Activated CD4-positive, alpha-beta memory T cell treated with anti-CD3 and anti-CD28 coated beads for 36 hours (primary cell): ENCODE results near the gene IBA57. TPM values are rescaled to one million over a fixed set of nuclear protein-coding genes. Genes with fewer than 3 reads are reported as not detected.

ENCODE experiments used
- CTCF ChIA-PET: fragments of 350-600 bp; sonication (Branson Sonifier 250); formaldehyde crosslinking; loops from one replicate; lab custom pipeline; 2021; ENCODE audit warnings: antibody characterized with exemption, inconsistent platforms; lab: Charles Lee
- POLR2A ChIA-PET: fragments of 350-600 bp; sonication (Branson Sonifier 250); formaldehyde crosslinking; loops from one replicate; lab custom pipeline; 2021; ENCODE audit warnings: antibody characterized with exemption; lab: Charles Lee
- DNase-seq: peaks from one replicate; pipeline ENCODE4 v3.0.0-alpha.2; 2020
- H3K27ac Mint-ChIP-seq: one replicate; pipeline ENCODE4 v1.8.0; 2021; ENCODE audit warnings: mixed read lengths
- H3K27me3 Mint-ChIP-seq: one replicate; pipeline ENCODE4 v1.8.0; 2021; ENCODE audit warnings: mixed read lengths
- H3K36me3 Mint-ChIP-seq: one replicate; pipeline ENCODE4 v1.8.0; 2021; ENCODE audit warnings: mixed read lengths
- H3K4me1 Mint-ChIP-seq: one replicate; pipeline ENCODE4 v1.8.0; 2021; ENCODE audit warnings: low read depth, mixed read lengths
- H3K4me3 Mint-ChIP-seq: one replicate; pipeline ENCODE4 v1.8.0; 2021; ENCODE audit warnings: mild to moderate bottlenecking, mixed read lengths
- H3K9me3 Mint-ChIP-seq: one replicate; pipeline ENCODE4 v1.8.0; 2021; ENCODE audit warnings: mixed read lengths
- intact Hi-C: fragments of 100-400 bp; cut with micrococcal nuclease; formaldehyde crosslinking; loops from one replicate; pipeline ENCODE4 v1.15.1; 2023
- total RNA-seq, 2 experiments: library from RNA; stranded (reverse); gene quantifications; one replicate each; pipeline ENCODE4 v1.2.3, GENCODE V29; 2021

Gene IBA57
- total RNA-seq, 2 experiments from 2014 or later: 3.8 to 4.8 TPM

DNA sequence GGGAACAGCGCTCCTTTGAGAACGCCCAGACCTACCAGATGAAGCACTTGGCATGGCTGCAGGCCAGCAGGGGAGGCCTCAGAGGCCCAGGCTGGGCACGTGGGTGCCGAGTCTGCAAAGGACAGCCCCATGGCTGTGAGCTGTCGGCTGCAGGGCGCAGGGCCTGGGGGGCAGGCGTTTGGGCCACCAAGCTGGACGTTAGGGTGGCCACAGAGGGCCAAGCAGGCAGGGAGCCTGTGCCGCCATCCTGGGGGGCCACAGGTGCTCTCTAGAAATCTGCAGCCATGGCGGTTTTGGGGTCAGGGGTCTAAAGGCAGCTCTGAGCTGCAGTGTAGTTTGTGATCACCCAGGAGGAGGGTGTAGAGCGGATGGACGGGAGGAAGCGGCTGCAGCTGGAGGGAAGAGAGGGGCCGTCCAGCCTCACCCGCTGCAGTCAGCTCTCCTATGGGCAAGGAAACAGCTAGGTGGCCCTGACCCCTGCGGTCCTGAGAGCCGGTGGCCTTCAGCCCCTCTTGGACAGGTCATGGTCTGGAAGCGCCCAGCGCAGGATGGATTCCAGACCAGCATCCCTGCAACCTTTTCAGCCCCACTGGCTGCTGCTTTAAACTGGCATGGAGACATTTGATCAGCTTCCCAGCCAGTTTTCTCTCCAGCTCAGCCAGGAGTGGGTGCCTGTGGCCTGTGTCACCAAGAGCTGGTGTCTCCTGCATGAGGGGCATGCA, 11.0 kb downstream of the IBA57 start:
- ChIA-PET CTCF (interaction anchor here (0.6 kb wide), 1 partner anchor 8 kb away, joined by 3 read pairs; no protein-coding TSS in a partner anchor), POLR2A (no interaction called here)
- Mint-ChIP-seq H3K27me3 (no peaks in the 10 kb centered on the region), H3K9me3 (no peaks in the 10 kb centered on the region), H3K4me3 (no peak overlapping the region), H3K4me1 (peaks cover 2% of the 10 kb centered on the region), H3K27ac (no peak overlapping the region), H3K36me3 (no peaks in the 10 kb centered on the region)
- no peak for DNase-seq
- intact Hi-C loops: no loop called here

GRCh38 chr1:228177183-228177475, 11.5 kb downstream of the IBA57 start:
- Mint-ChIP-seq H3K4me1 (peaks cover 2% of the 10 kb centered on the region), H3K27me3 (no peaks in the 10 kb centered on the region), H3K36me3 (no peaks in the 10 kb centered on the region), H3K9me3 (no peaks in the 10 kb centered on the region), H3K27ac (no peak overlapping the region), H3K4me3 (no peak overlapping the region)
- intact Hi-C loops: no loop called here
- ChIA-PET CTCF (interaction anchor here (0.6 to 1.0 kb wide), 2 partner anchors 9 to 12 kb away, joined by 3 read pairs; no protein-coding TSS in a partner anchor), POLR2A (no interaction called here)
- DNase-seq: no peak

- POLR2A ChIA-PET: no interaction called here
- H3K27ac Mint-ChIP-seq: no peak overlapping the region
Measured at GRCh38 chr1:228177721-228178710, 12.4 kb downstream of the IBA57 start.

DNA sequence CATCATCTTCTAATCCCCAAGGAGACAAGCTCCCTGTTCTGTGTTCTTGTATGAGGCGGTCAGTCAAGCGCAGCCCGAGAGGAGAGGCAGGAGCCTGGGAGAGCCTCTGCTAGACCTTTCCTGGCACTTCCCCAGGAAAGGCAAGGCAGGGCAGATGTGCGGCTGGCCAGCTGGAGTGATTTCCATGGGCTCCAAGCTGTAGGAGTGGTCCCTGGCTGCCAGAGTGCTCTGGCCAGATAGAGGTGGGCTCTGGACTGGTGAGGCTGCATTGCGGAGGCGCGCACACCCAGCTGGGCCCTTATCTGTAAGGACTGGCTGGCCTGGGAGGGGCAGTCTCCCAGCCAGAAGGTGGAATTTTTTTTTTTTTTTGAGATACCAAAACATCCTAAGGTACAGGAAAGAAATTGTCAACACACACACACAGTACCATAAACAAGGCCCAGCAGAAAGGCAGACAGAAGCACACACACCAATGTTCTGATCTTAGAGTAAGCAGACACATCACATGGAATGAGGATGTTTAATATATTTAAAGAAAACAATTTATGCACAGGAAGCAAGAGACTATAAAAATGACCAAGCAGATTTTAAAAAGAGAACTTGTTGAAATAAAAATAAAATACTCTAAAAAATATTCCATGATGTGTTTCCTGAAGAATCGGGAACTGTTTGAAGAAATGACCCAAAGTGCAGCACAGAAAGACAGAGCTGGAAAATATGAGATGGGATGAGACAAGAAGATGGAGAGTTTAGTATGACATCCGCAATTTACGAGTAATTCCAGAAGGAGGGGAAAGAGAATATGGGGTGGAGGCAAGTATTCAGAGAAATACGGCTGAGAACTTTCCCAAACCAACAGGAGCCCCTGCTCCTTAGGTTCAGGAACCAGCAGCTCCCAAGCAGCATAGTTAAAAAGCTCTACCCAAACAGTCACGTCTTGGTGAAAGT, 13.4 kb downstream of the IBA57 start:
- CTCF ChIA-PET: no interaction called here
- no peak overlapping the region for H3K4me3 Mint-ChIP-seq
- H3K27me3 Mint-ChIP-seq: no peaks in the 10 kb centered on the region
- H3K4me1 Mint-ChIP-seq: no peaks in the 10 kb centered on the region
- no peaks in the 10 kb centered on the region for H3K9me3 Mint-ChIP-seq
- no peak overlapping the region for H3K27ac Mint-ChIP-seq
- POLR2A ChIA-PET: no interaction called here
- DNase-seq: no peak
- no peaks in the 10 kb centered on the region for H3K36me3 Mint-ChIP-seq
- intact Hi-C loops: no loop called here

More at GRCh38 chr1:228177721-228178710, 12.4 kb downstream of the IBA57 start:
- no peak for DNase-seq
- no peaks in the 10 kb centered on the region for H3K36me3 Mint-ChIP-seq
- intact Hi-C loops: no loop called here
- no peaks in the 10 kb centered on the region for H3K4me1 Mint-ChIP-seq
- no peaks in the 10 kb centered on the region for H3K27me3 Mint-ChIP-seq
- CTCF ChIA-PET: interaction anchor here (1.0 kb wide), 1 partner anchor 13 kb away, joined by 3 read pairs; no protein-coding TSS in a partner anchor
- H3K4me3 Mint-ChIP-seq: no peak overlapping the region
- no peaks in the 10 kb centered on the region for H3K9me3 Mint-ChIP-seq

DNA sequence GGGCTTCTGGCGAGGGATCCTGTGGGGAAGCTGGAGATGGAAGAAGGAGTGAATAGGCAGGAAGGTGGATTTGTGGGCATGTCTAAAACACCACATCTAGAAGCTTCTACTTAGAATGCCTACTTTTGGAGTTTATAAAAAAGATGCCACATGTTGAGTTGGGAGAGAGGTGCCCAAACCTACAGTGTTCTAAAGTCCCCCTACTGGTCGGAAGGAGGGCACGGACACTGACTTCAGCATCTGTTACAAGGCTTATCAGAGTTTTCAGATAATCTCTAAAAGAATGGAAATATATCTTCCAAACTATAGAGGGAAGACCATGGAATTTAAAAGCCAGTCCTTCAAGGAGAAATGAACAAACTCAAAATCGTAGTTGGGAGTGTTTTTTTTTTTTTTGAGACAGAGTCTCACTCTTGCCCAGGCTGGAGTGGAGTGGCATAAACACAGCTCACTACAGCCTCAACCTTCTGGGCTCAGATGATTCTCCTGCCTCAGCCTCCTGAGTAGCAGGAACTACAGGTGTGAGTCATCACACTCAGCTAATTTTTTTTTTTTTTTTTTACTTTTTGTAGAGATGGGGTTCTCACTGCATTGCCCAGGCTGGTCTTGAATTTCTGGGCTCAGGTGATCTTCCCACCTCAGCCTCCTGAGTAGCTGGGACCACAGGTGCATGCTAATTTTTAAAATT, 14.8 kb downstream of the IBA57 start:
- CTCF ChIA-PET: no interaction called here

DNA sequence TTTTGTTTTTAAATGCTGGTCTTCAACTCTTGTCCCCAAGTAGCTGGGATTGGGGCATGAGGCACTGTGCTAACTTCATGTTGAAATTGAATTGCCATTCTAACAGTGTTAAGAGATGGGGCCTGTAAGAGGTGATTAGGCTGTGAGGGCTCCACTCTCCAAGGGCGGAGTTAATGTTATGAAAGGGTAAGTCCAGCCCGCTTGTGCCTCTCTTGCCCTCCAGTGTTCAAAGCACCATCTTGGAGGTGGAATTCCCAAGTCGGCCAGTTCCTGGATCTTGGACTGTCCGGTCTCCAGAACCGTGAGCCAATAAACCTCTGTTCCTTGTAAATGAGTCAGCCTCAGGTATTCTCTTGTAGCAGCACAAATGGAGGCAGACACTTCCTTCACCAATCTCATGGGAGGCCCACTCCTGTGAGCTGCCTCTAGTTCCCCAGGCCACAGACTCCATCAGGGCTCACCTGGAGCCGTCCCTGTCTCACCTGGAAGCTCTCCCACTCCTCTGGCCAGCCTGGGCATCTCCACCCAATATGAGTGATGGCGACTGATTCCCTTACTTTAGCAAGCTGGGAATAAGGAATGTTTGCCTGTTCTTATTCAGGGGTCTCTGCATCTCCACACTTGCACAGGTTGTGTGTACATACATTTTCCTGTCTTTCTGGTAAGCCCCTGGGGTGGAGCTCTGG, 15.5 kb downstream of the IBA57 start:
- peaks cover 10% of the 10 kb centered on the region for H3K4me1 Mint-ChIP-seq
- DNase-seq: no peak
- H3K9me3 Mint-ChIP-seq: no peaks in the 10 kb centered on the region
- ChIA-PET CTCF (no interaction called here), POLR2A (no interaction called here)
- intact Hi-C loops: no loop called here
- no peak overlapping the region for H3K4me3 Mint-ChIP-seq
- H3K27me3 Mint-ChIP-seq: no peaks in the 10 kb centered on the region
- no peaks in the 10 kb centered on the region for H3K36me3 Mint-ChIP-seq
- no peak overlapping the region for H3K27ac Mint-ChIP-seq

More for the DNA sequence above, 14.8 kb downstream of the IBA57 start:
- H3K4me1 Mint-ChIP-seq: peaks cover 3% of the 10 kb centered on the region
- no peaks in the 10 kb centered on the region for H3K9me3 Mint-ChIP-seq
- DNase-seq: no peak
- POLR2A ChIA-PET: no interaction called here
- no peak overlapping the region for H3K27ac Mint-ChIP-seq
- no peaks in the 10 kb centered on the region for H3K27me3 Mint-ChIP-seq
- no peak overlapping the region for H3K4me3 Mint-ChIP-seq
- H3K36me3 Mint-ChIP-seq: no peaks in the 10 kb centered on the region
- intact Hi-C loops: no loop called here

DNA sequence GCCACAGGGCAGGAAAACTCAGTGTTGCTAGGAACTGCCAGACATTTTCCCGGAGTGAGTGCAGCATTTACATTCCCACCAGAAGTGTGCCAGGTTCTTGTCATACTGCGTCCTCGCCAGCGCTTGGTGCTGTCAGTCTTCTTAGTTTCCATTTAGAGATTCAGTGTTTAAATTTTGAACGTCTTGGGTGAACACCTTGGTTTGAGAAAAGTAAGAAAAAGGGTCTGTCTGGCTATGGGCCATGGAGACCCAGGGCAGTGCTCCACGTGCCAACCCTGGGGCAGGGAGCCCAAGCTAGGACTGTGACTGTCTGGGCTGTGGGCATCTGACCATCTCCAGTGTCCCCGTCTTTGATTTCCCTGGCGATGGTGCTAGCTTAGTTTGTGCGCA, 16.0 kb downstream of the IBA57 start:
- intact Hi-C loops: no loop called here
- POLR2A ChIA-PET: no interaction called here

DNA sequence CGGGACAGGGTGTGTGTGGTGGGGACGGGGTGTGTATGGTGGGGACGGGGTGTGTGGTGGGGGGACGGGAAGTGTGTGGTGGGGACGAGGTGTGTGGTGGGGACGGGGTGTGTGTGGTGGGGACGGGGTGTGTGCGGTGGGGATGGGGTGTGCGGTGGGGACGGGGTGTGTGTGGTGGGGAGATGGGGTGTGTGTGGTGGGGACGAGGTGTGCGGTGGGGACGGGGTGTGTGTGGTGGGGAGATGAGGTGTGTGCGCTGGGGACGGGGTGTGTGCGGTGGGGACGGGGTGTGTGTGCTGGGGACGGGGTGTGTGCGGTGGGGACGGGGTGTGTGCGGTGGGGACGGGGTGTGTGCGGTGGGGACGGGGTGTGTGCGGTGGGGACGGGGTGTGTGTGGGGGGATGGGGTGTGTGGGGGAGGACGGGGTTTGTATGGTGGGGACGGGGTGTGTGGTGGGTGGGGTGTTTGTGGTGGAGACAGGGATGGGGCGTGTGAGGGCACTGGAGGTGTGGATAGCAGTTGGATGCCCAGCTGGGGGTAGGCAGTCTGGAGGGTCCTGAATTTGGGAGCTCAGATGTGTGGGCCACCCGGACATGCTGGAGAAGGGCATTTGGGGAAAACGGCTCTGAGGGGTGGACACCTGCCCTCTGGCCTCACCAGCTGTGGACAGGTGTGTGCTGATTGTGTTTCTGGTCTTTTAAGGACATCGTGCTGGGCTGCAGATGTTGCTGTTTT, 16.9 kb downstream of the IBA57 start:
- no peak for DNase-seq
- H3K27me3 Mint-ChIP-seq: no peaks in the 10 kb centered on the region
- no peak overlapping the region for H3K4me3 Mint-ChIP-seq
- no peak overlapping the region for H3K27ac Mint-ChIP-seq
- no peaks in the 10 kb centered on the region for H3K36me3 Mint-ChIP-seq
- peaks cover 17% of the 10 kb centered on the region for H3K4me1 Mint-ChIP-seq
- intact Hi-C loops: no loop called here
- ChIA-PET CTCF (no interaction called here), POLR2A (no interaction called here)
- H3K9me3 Mint-ChIP-seq: no peaks in the 10 kb centered on the region

More for the DNA sequence above, 16.0 kb downstream of the IBA57 start:
- no peak for DNase-seq
- no peak overlapping the region for H3K4me3 Mint-ChIP-seq
- no peaks in the 10 kb centered on the region for H3K9me3 Mint-ChIP-seq
- CTCF ChIA-PET: no interaction called here
- H3K36me3 Mint-ChIP-seq: no peaks in the 10 kb centered on the region
- peaks cover 15% of the 10 kb centered on the region for H3K4me1 Mint-ChIP-seq
- H3K27me3 Mint-ChIP-seq: no peaks in the 10 kb centered on the region
- no peak overlapping the region for H3K27ac Mint-ChIP-seq

DNA sequence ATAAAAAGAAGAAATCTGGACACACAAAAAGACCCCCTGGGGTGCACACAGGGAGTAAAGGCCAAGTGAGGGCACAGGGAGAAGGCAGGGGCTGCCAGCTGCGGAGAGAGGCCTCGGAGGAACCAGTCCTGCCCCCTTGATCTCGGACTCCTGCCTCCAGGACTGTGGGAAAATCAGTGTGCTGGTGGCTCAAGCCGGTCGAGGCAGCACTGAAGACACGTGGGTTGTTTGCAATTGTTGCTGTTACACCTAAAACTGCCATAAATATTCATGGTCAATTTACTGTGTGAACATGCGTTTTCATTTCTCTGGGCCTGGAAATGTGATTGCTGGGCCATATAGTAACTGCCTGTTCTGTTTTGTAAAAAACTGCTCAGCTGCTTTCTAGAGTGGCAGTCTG, 18.5 kb downstream of the IBA57 start:
- Mint-ChIP-seq H3K27me3 (no peaks in the 10 kb centered on the region), H3K4me1 (peaks cover 17% of the 10 kb centered on the region), H3K27ac (no peak overlapping the region), H3K36me3 (no peaks in the 10 kb centered on the region), H3K9me3 (no peaks in the 10 kb centered on the region), H3K4me3 (no peak overlapping the region)
- POLR2A ChIA-PET: no interaction called here
- intact Hi-C loops: no loop called here
- CTCF ChIA-PET: interaction anchor here (0.5 kb wide), 1 partner anchor 317 kb away, joined by 3 read pairs; no protein-coding TSS in a partner anchor
- no peak for DNase-seq

DNA sequence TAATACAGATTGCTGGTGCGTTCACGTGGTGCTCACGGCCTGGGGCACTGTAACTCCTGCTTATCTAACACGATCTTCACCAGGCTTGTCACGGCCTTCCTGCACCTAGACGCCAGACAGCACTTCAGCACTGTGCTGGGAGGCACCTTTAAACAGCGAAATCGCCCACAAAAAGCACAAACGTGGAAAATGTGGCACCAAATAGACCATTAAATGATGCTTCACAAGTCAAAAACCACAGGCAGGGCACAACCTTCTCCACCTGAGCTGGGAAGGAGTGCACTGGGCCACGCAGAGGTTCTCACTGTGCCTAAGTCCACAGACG, 20.0 kb downstream of the IBA57 start:
- Mint-ChIP-seq H3K36me3 (no peaks in the 10 kb centered on the region), H3K4me3 (no peak overlapping the region), H3K27ac (peak overlapping the region; percentile 67), H3K4me1 (peaks cover 23% of the 10 kb centered on the region), H3K9me3 (no peaks in the 10 kb centered on the region), H3K27me3 (no peaks in the 10 kb centered on the region)
- DNase-seq: peak; percentile 60
- POLR2A ChIA-PET: no interaction called here
- intact Hi-C loops: no loop called here
- CTCF ChIA-PET: interaction anchor here (0.6 kb wide), 1 partner anchor 617 kb away, joined by 3 read pairs; no protein-coding TSS in a partner anchor
